Bronchus fibroblast of lung (primary cell): Measurements from ENCODE around the gene PPIAL4G. TPM values are rescaled to one million over a fixed set of nuclear protein-coding genes. Genes with fewer than 3 reads are reported as not detected.

ENCODE experiments used
- total RNA-seq: library from RNA; depleted of rRNA; stranded (reverse); fragments of >200 nt; gene quantifications from 2 replicates; pipeline ENCODE4 v1.2.3, GENCODE V29; 2015

Gene PPIAL4G
- total RNA-seq: not detected in 2 replicates

GRCh38 chr1:148483029-148483428 lies at the start of gene PPIAL4G:
PPIAL4G (minus strand) TSS chr1:148483302; CDS start chr1:148483252, 50 bp downstream.

Other genes with a start within 250 kb of the PPIAL4G start
- gene NBPF14, start 112.7 kb upstream of the PPIAL4G start, total RNA-seq: 12.0 and 14.3 TPM in 2 replicates